ENCODE results near the gene TACC2.

DNA sequence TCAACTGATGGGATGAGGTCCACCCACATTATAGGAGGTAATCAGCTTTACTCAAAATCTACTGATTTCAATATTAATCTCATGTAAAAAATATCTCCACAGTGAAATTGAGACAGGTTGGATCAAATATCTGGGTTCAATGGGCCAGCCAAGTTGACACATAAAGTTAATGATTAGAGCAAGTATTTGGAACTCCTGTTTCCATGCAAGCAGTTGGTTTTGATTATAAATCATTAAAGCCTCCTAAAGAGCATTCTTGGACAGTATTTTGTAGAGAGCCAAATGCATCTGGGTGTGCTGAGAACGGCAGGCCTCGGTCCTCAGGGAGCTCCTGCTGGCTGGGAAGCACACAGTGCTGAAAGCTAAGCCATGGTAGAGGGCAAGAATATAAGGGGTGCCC is 155.2 kb downstream of the TACC2 start:
- TF ChIP-seq POLR2AphosphoS5 (IDR thresholded peaks at IDR 0.05; ENCODE audit: low read depth, low read length) (no peak), SIN3A (IDR thresholded peaks at IDR 0.05; ENCODE audit: borderline replicate concordance, insufficient read depth, low read length) (no peak), TAF1 (IDR thresholded peaks at IDR 0.05; ENCODE audit: borderline replicate concordance, insufficient read depth, low read length) (no peak)
- TF ChIP-seq, protein P1, sequence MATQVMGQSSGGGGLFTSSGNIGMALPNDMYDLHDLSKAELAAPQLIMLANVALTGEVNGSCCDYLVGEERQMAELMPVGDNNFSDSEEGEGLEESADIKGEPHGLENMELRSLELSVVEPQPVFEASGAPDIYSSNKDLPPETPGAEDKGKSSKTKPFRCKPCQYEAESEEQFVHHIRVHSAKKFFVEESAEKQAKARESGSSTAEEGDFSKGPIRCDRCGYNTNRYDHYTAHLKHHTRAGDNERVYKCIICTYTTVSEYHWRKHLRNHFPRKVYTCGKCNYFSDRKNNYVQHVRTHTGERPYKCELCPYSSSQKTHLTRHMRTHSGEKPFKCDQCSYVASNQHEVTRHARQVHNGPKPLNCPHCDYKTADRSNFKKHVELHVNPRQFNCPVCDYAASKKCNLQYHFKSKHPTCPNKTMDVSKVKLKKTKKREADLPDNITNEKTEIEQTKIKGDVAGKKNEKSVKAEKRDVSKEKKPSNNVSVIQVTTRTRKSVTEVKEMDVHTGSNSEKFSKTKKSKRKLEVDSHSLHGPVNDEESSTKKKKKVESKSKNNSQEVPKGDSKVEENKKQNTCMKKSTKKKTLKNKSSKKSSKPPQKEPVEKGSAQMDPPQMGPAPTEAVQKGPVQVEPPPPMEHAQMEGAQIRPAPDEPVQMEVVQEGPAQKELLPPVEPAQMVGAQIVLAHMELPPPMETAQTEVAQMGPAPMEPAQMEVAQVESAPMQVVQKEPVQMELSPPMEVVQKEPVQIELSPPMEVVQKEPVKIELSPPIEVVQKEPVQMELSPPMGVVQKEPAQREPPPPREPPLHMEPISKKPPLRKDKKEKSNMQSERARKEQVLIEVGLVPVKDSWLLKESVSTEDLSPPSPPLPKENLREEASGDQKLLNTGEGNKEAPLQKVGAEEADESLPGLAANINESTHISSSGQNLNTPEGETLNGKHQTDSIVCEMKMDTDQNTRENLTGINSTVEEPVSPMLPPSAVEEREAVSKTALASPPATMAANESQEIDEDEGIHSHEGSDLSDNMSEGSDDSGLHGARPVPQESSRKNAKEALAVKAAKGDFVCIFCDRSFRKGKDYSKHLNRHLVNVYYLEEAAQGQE (IDR thresholded peaks at IDR 0.05; ENCODE audit: insufficient read depth in 1 of 2, low read depth in 2 of 2, low read length in 2 of 2): no peak

Data from PFSK-1 (cell line).